ENCODE results near the gene SPATA46. TPM values are rescaled to one million over a fixed set of nuclear protein-coding genes. Genes with fewer than 3 reads are reported as not detected.

The SPATA46 gene
- total and polyA plus RNA-seq, 2 experiments from 2014 or later: not detected

DNA sequence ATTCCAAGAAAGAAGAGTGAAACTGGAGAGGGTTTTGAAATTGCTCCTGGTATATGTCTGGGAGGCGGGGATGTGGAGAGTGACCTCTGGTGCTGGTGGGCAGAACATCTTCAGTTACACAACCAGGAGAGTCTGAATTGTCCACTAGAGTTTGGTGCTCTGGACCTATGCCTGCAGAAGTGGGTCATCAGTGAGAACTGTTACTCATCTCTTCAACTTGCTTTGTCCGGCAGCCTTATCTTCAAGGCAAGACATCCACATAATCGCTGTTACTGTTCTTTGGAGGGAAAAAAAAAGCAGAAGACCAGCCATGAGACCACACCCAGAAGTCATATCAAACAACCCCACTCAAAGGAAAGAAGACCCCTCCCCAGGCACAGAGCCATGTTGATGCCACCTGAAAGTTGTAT is 20.4 kb upstream of the SPATA46 start:
- Histone ChIP-seq H3K27ac (ENCODE audit: low read depth) (no peak overlapping the region), H3K4me3 (no peak overlapping the region), H2AFZ (no peak overlapping the region), H3K9me2 (ENCODE audit: insufficient read depth) (no peaks in the 10 kb centered on the region), H3K36me3 (ENCODE audit: insufficient read depth) (no peaks in the 10 kb centered on the region), H3K27me3 (ENCODE audit: insufficient read depth) (no peaks in the 10 kb centered on the region), H3K79me2 (replicated peaks; ENCODE audit: insufficient read depth) (no peaks in the 10 kb centered on the region), H3K4me2 (no peak overlapping the region), H3F3A (replicated peaks; ENCODE audit: low read depth) (no peaks in the 10 kb centered on the region), H3K4me1 (ENCODE audit: insufficient read depth) (peaks cover 24% of the 10 kb centered on the region), H4K20me1 (replicated peaks; ENCODE audit: insufficient read depth) (no peaks in the 10 kb centered on the region)
- no peak for DNase-seq (ENCODE audit: low spot score)
- Mint-ChIP-seq H3K27ac (no peak overlapping the region), H3K9me3 (no peaks in the 10 kb centered on the region), H3K27me3 (ENCODE audit: insufficient read depth, low read depth, poor library complexity) (peaks cover 2% of the 10 kb centered on the region), H3K4me1 (peaks cover 26% of the 10 kb centered on the region), H3K4me3 (no peak overlapping the region), H3K36me3 (ENCODE audit: low read depth) (no peaks in the 10 kb centered on the region)
- TF ChIP-seq NANOG (IDR thresholded peaks at IDR 0.05; ENCODE audit: borderline replicate concordance) (no peak), STAT1 (IDR thresholded peaks at IDR 0.05; ENCODE audit: unreplicated experiment) (no peak), ZNF331 (CRISPR knock-in tag; IDR thresholded peaks at IDR 0.05; ENCODE audit: low read depth) (no peak)
- no peak for ATAC-seq

GRCh38 chr1:162396201-162396906 is 19.7 kb upstream of the SPATA46 start:
- H3K4me1 Mint-ChIP-seq: peaks cover 32% of the 10 kb centered on the region
- H3K4me3 Mint-ChIP-seq: no peak overlapping the region
- peaks cover 2% of the 10 kb centered on the region for H3K27me3 Mint-ChIP-seq (ENCODE audit: insufficient read depth, low read depth, poor library complexity)
- DNase-seq (ENCODE audit: low spot score) (no peak), ATAC-seq (no peak)
- no peaks in the 10 kb centered on the region for H3K27me3 ChIP-seq (ENCODE audit: insufficient read depth)
- no peaks in the 10 kb centered on the region for H3F3A ChIP-seq (replicated peaks; ENCODE audit: low read depth)
- no peaks in the 10 kb centered on the region for H3K36me3 ChIP-seq (ENCODE audit: insufficient read depth)
- H3K9me2 ChIP-seq (ENCODE audit: insufficient read depth): no peaks in the 10 kb centered on the region
- H3K4me1 ChIP-seq (ENCODE audit: insufficient read depth): peaks cover 26% of the 10 kb centered on the region
- TF ChIP-seq EZH2phosphoT487 (IDR thresholded peaks at IDR 0.05; ENCODE audit: unreplicated experiment) (no peak), EZH2 (IDR thresholded peaks at IDR 0.05; ENCODE audit: low read depth, unreplicated experiment) (no peak), POLR2AphosphoS5 (IDR thresholded peaks at IDR 0.05; ENCODE audit: low read depth) (no peak), ZNF114 (CRISPR knock-in tag; IDR thresholded peaks at IDR 0.05) (no peak), ZNF462 (CRISPR knock-in tag; IDR thresholded peaks at IDR 0.05) (no peak), CREB1 (CRISPR knock-in tag; IDR thresholded peaks at IDR 0.05; ENCODE audit: low read depth) (no peak)
- H3K27ac ChIP-seq (ENCODE audit: low read depth): no peak overlapping the region
- H3K4me2 ChIP-seq: no peak overlapping the region
- no peak overlapping the region for H2AFZ ChIP-seq
- H3K36me3 Mint-ChIP-seq (ENCODE audit: low read depth): no peaks in the 10 kb centered on the region
- H4K20me1 ChIP-seq (replicated peaks; ENCODE audit: insufficient read depth): no peaks in the 10 kb centered on the region
- no peaks in the 10 kb centered on the region for H3K9me3 Mint-ChIP-seq
- H3K79me2 ChIP-seq (replicated peaks; ENCODE audit: insufficient read depth): no peaks in the 10 kb centered on the region
- no peak overlapping the region for H3K27ac Mint-ChIP-seq
- no peak overlapping the region for H3K4me3 ChIP-seq
